IMR-90 (cell line): ENCODE measurements around the gene PLCD1. TPM values are rescaled to one million over a fixed set of nuclear protein-coding genes. Genes with fewer than 3 reads are reported as not detected.

ENCODE experiments used
- ATAC-seq: fragments of 200-7000 bp; cut with Tn5 transposase; 2 replicates; pipeline ENCODE4 v1.9.1; 2020; ENCODE audit warnings: low read depth, mild to moderate bottlenecking, moderate library complexity
- BruUV-seq: library from RNA; stranded (reverse); fragments of 400-500 nt; replicated peaks from 2 replicates; lab custom pipeline; 2021; lab: Mats Ljungman, UMichigan
- CTCF ChIA-PET: fragments of 300-600 bp; formaldehyde crosslinking; extraction: SDS; loops from one replicate; lab custom pipeline; 2021; ENCODE audit warnings: antibody characterized with exemption; lab: Yijun Ruan, JAX
- POLR2A ChIA-PET: fragments of 300-600 bp; sonication (Branson Sonifier 250); formaldehyde crosslinking; loops from one replicate; lab custom pipeline; 2022; ENCODE audit warnings: antibody characterized with exemption; ENCODE audit not compliant: unreplicated experiment; lab: Charles Lee
- DNase-seq: peaks from one replicate; pipeline ENCODE4 v3.0.0; 2013
- H2AFZ ChIP-seq: replicated peaks from 2 replicates; pipeline ENCODE3; 2013; ENCODE audit warnings: low read length, mild to moderate bottlenecking; ENCODE audit not compliant: poor library complexity
- H2AK5ac ChIP-seq: 2 replicates; pipeline ENCODE4 v1.6.1; 2013; ENCODE audit warnings: low read depth, low read length, inconsistent platforms
- H2AK9ac ChIP-seq: replicated peaks from 2 replicates; pipeline ENCODE3; 2013; ENCODE audit warnings: mild to moderate bottlenecking, low read depth, low read length, moderate library complexity; ENCODE audit not compliant: poor library complexity
- H2BK120ac ChIP-seq: 2 replicates; pipeline ENCODE4 v1.6.1; 2013; ENCODE audit warnings: low read depth, low read length, inconsistent platforms
- H2BK15ac ChIP-seq: 3 replicates; pipeline ENCODE4 v1.6.1; 2013; ENCODE audit warnings: low read depth, low read length, inconsistent platforms
- H2BK20ac ChIP-seq: 2 replicates; pipeline ENCODE4 v1.6.1; 2013; ENCODE audit warnings: low read depth, mild to moderate bottlenecking, inconsistent platforms, low read length, moderate library complexity
- H2BK5ac ChIP-seq: 2 replicates; pipeline ENCODE4 v1.6.1; 2013; ENCODE audit warnings: mild to moderate bottlenecking, low read depth, low read length, inconsistent platforms; ENCODE audit not compliant: poor library complexity, severe bottlenecking
- H3K14ac ChIP-seq: replicated peaks from 2 replicates; pipeline ENCODE4 v1.6.1; 2013; ENCODE audit warnings: low read depth, low read length, inconsistent platforms
- H3K18ac ChIP-seq: 2 replicates; pipeline ENCODE4 v1.6.1; 2013; ENCODE audit warnings: low read depth, low read length, control low read depth
- H3K23ac ChIP-seq: 2 replicates; pipeline ENCODE4 v1.6.1; 2013; ENCODE audit warnings: low read depth, low read length, inconsistent platforms
- H3K27ac ChIP-seq: 2 replicates; pipeline ENCODE4 v1.5.1; 2013; ENCODE audit warnings: mild to moderate bottlenecking, control low read depth, low read length; ENCODE audit not compliant: insufficient read depth
- H3K27me3 ChIP-seq: 2 replicates; pipeline ENCODE4 v1.6.1; 2013; ENCODE audit warnings: low read length; ENCODE audit not compliant: control insufficient read depth, insufficient read depth
- H3K36me3 ChIP-seq: 2 replicates; pipeline ENCODE4 v1.6.1; 2013; ENCODE audit warnings: low read length, mixed read lengths; ENCODE audit not compliant: control insufficient read depth, insufficient read depth
- H3K4ac ChIP-seq: 2 replicates; pipeline ENCODE4 v1.6.1; 2013; ENCODE audit warnings: low read depth, low read length, inconsistent platforms
- H3K4me1 ChIP-seq: 2 replicates; pipeline ENCODE4 v1.6.1; 2013; ENCODE audit warnings: low read length, mixed read lengths; ENCODE audit not compliant: control insufficient read depth, insufficient read depth
- H3K4me2 ChIP-seq: 2 replicates; pipeline ENCODE4 v1.6.1; 2013; ENCODE audit warnings: low read depth, mild to moderate bottlenecking, control low read depth, low read length, moderate library complexity
- H3K4me3 ChIP-seq: 2 replicates; pipeline ENCODE4 v1.5.1; 2013; ENCODE audit warnings: low read depth, mild to moderate bottlenecking, control low read depth, low read length, moderate library complexity; ENCODE audit not compliant: insufficient read depth
- H3K56ac ChIP-seq: 2 replicates; pipeline ENCODE4 v1.6.1; 2013; ENCODE audit warnings: low read length, inconsistent platforms; ENCODE audit not compliant: insufficient read depth; ENCODE audit errors: extremely low read depth
- H3K79me1 ChIP-seq, 2 experiments: 2 replicates each; pipeline ENCODE4 v1.6.1; 2013; ENCODE audit warnings: low read length in 2 of 2, inconsistent platforms in 1 of 2, low read depth in 1 of 2
- H3K9ac ChIP-seq: 2 replicates; pipeline ENCODE4 v1.6.1; 2013; ENCODE audit warnings: low read depth, low read length, control low read depth
- H3K9me1 ChIP-seq: 2 replicates; pipeline ENCODE4 v1.6.1; 2013; ENCODE audit warnings: low read length, inconsistent platforms; ENCODE audit not compliant: insufficient read depth
- H3K9me3 ChIP-seq: 2 replicates; pipeline ENCODE4 v1.6.1; 2013; ENCODE audit warnings: low read length; ENCODE audit not compliant: control insufficient read depth, insufficient read depth
- H4K20me1 ChIP-seq: 2 replicates; pipeline ENCODE4 v1.6.1; 2013; ENCODE audit warnings: low read length, inconsistent platforms; ENCODE audit not compliant: insufficient read depth
- H4K5ac ChIP-seq: 2 replicates; pipeline ENCODE4 v1.6.1; 2013; ENCODE audit warnings: mild to moderate bottlenecking, low read depth, low read length, control low read depth
- H4K8ac ChIP-seq, 2 experiments: 2 replicates each; pipeline ENCODE4 v1.6.1; 2013; ENCODE audit warnings: low read depth in 2 of 2, low read length in 2 of 2, control low read depth in 1 of 2, inconsistent platforms in 1 of 2
- H4K91ac ChIP-seq: 2 replicates; pipeline ENCODE4 v1.6.1; 2013; ENCODE audit warnings: low read depth, low read length, inconsistent platforms; ENCODE audit not compliant: insufficient read depth
- CEBPB ChIP-seq: IDR thresholded peaks from 2 replicates; pipeline ENCODE4 v1.6.1; 2012; ENCODE audit warnings: low read depth, low read length, improper control_type of control experiment
- NFE2L2 ChIP-seq: fragments of 150-350 bp; IDR thresholded peaks from 2 replicates; pipeline ENCODE4 v1.6.1; 2016; ENCODE audit warnings: low read depth, mild to moderate bottlenecking, low read length
- RCOR1 ChIP-seq: IDR thresholded peaks from 2 replicates; pipeline ENCODE4 v1.6.1; 2012; ENCODE audit warnings: mild to moderate bottlenecking, low read length, improper control_type of control experiment; ENCODE audit not compliant: insufficient replicate concordance
- WGBS, 2 experiments: methylation state at CpG; one replicate each; pipeline versions ENCODE4 v1.1.5 to v1.1.7; 2013; ENCODE audit warnings: missing lambda C conversion rate in 2 of 2; ENCODE audit not compliant: insufficient read length in 1 of 2; ENCODE audit errors: extremely low coverage in 2 of 2; 5-methylcytosine and 5-hydroxymethylcytosine counted together
- dilution Hi-C: fragments of 300-500 bp; cut with HindIII; formaldehyde crosslinking; loops from one replicate; pipeline ENCODE4 v1.14.3; 2018; ENCODE audit warnings: low sequenced_read_pairs; ENCODE audit not compliant: unreplicated experiment
- in situ Hi-C: fragments of 300-500 bp; cut with MboI; formaldehyde crosslinking; loops from 3 replicates; pipeline ENCODE4 v1.14.3; 2019; ENCODE audit warnings: low sequenced_read_pairs, inconsistent platforms, mixed read lengths
- intact Hi-C: fragments of 100-400 bp; cut with micrococcal nuclease; formaldehyde crosslinking; loops from 2 replicates; pipeline ENCODE4 v1.10.0; 2022
- polyA plus RNA-seq, 3 experiments: library from polyadenylated mRNA; depleted of rRNA; stranded (reverse); fragments of >200 nt; gene quantifications; 2 replicates each; pipeline ENCODE4 v1.2.3, GENCODE V29; 2012; ENCODE audit warnings: low replicate concordance in 1 of 3
- total RNA-seq: library from RNA; depleted of rRNA; stranded (reverse); fragments of >200 nt; gene quantifications from 2 replicates; pipeline ENCODE4 v1.2.3, GENCODE V29; 2012
- TF ChIP-seq, protein P1 (sequence below): conservative IDR thresholded peaks from 2 replicates; pipeline ENCODE4 v1.5.1; 2012; ENCODE audit warnings: mild to moderate bottlenecking, low read depth, low read length, improper control_type of control experiment
- TF ChIP-seq, protein P2 (sequence below): fragments of 150-350 bp; IDR thresholded peaks from 2 replicates; pipeline ENCODE4 v1.6.1; 2016; ENCODE audit warnings: low read depth, mild to moderate bottlenecking, low read length, moderate library complexity, borderline replicate concordance

The PLCD1 gene
- total and polyA plus RNA-seq, 2 of the 4 experiments (the other 2 are of a cell fraction), result 14.9 to 16.3 TPM

DNA sequence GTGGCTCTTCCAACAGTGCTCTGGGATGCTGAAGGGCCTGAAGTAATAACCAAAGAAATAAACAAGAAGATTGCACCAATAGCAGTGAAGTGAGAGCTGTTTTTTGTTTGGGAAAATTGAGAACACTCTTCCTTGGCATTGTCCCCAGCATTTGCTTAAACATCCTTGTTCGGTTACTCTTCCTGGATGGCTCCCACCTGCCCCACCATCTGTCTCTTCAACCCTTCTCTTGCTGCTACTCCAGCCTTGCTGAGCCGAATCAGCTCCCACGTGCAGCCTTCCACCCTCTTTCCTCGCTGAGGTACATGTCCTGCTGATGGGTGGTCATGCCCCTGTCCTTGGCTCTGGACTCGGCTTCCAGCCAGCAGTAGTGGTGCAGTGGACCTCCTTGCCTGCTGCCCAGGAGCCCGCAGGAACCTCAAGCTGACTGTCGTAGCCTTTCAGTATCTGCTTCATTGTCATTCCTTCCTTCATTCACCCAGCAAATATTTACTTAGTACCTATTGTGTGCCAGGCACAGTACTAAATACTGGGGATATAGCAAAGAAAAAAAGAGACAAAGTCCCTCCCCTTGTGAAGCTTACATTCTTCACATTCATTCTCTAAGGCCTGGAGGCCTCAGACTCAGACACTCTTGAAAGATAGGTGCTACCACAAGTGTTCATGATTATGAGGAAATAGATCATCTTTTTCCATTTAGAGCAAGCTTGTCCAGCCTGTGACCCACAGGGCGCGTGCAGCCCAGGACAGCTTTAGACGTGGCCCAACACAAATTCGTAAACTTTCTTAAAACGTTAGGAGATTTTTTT lies 56.0 kb downstream of the PLCD1 start:
- Histone ChIP-seq H3K4me3 (no peak overlapping the region), H2AFZ (no peak overlapping the region), H2BK5ac (no peak overlapping the region), H3K23ac (no peak overlapping the region), H4K91ac (no peak overlapping the region), H4K5ac (no peak overlapping the region), H3K4ac (no peak overlapping the region), H3K27ac (peak overlapping the region; percentile 73; the same call in 1 of the 2 replicates), H4K8ac (no peak overlapping the region), H3K18ac (no peak overlapping the region), H3K56ac (no peak overlapping the region), H2AK9ac (no peak overlapping the region), H3K9me1 (peaks cover 22% of the 10 kb centered on the region), H3K9me3 (no peaks in the 10 kb centered on the region), H2BK20ac (no peak overlapping the region), H3K36me3 (peaks cover 35% of the 10 kb centered on the region), H2BK15ac (no peak overlapping the region), H3K4me2 (no peak overlapping the region; the same call in 1 of the 2 replicates), H3K14ac (no peak overlapping the region), H3K4me1 (peaks cover 6% of the 10 kb centered on the region; the same call in 1 of the 2 replicates), H3K79me1 (peaks cover 2 to 9% of the 10 kb centered on the region in 2 experiments; a peak in 1 of 4 replicates), H4K20me1 (no peaks in the 10 kb centered on the region), H2BK120ac (no peak overlapping the region), H3K27me3 (no peaks in the 10 kb centered on the region), H2AK5ac (no peak overlapping the region), H3K9ac (no peak overlapping the region)
- ChIA-PET POLR2A (no interaction called here), CTCF (interaction anchor here (0.7 to 2.3 kb wide), 9 partner anchors 12 to 121 kb away, joined by 3 to 9 read pairs (median 3); partner anchors contain the start of gene DLEC1)
- 44% methylated on average over 2 of the region's 12 CpGs; no CpG with 5 or more reads in 1 of the 2 experiments for WGBS, 2 experiments
- BruUV-seq, result no TSS peak
- in situ Hi-C loops, result no loop called here
- TF ChIP-seq, protein P1, sequence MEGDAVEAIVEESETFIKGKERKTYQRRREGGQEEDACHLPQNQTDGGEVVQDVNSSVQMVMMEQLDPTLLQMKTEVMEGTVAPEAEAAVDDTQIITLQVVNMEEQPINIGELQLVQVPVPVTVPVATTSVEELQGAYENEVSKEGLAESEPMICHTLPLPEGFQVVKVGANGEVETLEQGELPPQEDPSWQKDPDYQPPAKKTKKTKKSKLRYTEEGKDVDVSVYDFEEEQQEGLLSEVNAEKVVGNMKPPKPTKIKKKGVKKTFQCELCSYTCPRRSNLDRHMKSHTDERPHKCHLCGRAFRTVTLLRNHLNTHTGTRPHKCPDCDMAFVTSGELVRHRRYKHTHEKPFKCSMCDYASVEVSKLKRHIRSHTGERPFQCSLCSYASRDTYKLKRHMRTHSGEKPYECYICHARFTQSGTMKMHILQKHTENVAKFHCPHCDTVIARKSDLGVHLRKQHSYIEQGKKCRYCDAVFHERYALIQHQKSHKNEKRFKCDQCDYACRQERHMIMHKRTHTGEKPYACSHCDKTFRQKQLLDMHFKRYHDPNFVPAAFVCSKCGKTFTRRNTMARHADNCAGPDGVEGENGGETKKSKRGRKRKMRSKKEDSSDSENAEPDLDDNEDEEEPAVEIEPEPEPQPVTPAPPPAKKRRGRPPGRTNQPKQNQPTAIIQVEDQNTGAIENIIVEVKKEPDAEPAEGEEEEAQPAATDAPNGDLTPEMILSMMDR, result no peak
- TF ChIP-seq RCOR1 (no peak), NFE2L2 (no peak), CEBPB (no peak)
- TF ChIP-seq, protein P2, sequence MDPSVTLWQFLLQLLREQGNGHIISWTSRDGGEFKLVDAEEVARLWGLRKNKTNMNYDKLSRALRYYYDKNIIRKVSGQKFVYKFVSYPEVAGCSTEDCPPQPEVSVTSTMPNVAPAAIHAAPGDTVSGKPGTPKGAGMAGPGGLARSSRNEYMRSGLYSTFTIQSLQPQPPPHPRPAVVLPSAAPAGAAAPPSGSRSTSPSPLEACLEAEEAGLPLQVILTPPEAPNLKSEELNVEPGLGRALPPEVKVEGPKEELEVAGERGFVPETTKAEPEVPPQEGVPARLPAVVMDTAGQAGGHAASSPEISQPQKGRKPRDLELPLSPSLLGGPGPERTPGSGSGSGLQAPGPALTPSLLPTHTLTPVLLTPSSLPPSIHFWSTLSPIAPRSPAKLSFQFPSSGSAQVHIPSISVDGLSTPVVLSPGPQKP, result no peak
- dilution Hi-C loops, result no loop called here
- DNase-seq, result peak; percentile 13
- ATAC-seq, result peak; percentile 52
- intact Hi-C loops, result no loop called here
